Choroid plexus epithelial cell (primary cell): ENCODE measurements around the gene MORF4L2.
A peak's percentile ranks its signal among the peaks of the same experiment; 100 is the strongest.

Source experiments
- DNase-seq: peaks from one replicate; pipeline ENCODE4 v3.0.0-alpha.2; 2010; ENCODE audit warnings: low read depth
- H3K4me3 ChIP-seq: 2 replicates; pipeline ENCODE4 v1.5.1; 2011; ENCODE audit warnings: low read depth, mild to moderate bottlenecking, control low read depth, low read length, moderate library complexity
- CTCF ChIP-seq: conservative IDR thresholded peaks from 2 replicates; pipeline ENCODE4 v1.5.1; 2011; ENCODE audit warnings: low read depth, mild to moderate bottlenecking, control low read depth, inconsistent platforms, low read length, moderate library complexity

The MORF4L2 gene

DNA sequence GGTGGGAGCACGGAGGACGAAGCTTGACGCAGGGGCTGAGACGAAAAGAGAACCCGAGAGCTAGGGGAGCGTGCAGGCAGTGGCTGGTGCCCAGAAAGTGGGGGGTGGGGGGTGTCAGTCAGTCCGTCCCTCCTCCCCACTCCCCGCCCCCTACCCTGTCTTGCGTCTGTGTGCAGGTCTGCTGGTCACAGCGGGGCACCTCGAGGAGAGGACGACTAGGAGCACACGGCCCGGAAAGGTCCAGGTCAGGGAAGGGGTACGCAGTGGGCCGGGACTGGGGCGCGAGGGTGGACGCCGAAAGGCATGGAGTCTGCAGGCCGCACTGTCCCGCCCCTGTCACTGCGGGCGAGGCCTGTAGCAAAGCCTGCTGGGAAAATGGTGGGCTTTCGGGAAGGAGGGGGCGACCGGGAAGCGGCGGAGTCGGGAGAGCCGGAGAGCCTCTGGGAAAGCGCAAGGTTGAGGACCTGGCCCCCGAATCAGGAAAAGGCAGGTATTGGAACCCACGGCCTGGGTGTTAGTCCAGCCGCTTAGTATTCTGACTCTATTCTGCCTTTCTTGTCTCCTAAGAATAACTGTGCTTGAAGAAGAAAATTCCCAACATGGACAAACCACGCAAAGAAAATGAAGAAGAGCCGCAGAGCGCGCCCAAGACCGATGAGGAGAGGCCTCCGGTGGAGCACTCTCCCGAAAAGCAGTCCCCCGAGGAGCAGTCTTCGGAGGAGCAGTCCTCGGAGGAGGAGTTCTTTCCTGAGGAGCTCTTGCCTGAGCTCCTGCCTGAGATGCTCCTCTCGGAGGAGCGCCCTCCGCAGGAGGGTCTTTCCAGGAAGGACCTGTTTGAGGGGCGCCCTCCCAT, 57.0 kb downstream of the MORF4L2 start:
- H3K4me3 ChIP-seq, result peak overlapping the region; percentile 70
- peak; percentile 63 for TF ChIP-seq CTCF
- peak; percentile 73 for DNase-seq

DNA sequence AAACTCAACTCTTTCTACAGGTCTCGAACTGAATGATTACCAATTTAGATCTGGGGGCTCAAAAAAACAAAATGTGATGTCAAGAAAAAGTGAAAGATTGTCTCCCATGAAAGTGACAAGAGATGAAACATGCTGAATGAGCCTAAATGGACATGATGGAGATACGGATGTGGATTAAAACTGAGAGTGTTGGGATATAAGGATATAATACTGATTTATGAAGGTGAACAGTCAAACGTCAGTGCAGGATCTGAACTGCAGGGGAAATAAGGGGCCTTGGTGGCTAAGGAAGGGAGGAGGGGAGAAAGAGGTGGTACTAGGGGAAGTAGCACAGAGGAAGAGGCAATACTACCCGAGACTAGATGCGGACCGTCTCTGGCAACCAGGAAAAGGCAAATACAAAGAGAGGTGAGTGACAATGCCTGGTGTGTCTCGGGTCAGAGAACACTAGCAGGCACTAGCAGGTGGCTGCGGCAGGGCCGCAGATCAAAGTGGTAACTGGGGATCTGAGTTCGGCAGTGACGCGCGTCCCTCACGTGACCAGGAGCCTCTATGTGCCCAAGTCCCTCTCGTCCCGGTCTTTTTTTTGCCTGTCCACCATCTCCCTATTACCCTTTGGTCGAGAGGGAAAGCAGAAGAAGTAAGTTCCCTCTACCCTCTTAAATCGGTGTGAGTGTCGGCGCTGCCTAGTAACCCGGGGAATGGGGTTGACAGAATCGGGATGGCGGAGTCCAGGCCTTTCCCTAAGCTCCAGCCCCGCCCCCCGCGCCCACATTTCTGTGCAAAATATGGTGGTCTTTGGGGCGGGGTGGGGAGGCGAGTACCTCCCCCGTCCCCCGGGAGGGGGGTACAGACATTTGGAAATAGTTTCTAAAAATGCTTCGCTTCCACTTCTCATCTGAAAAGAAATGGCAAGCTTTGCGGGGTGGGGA, 57.8 kb downstream of the MORF4L2 start, which contains the start of gene TCEAL1:
Gene TCEAL1 (plus strand): TSS at position 590 of the 932 bp plus-strand sequence. CDS start 942 bp downstream, outside the sequence.
- TF ChIP-seq CTCF, result no peak
- peak within 1 kb of the TSS; percentile 70 for H3K4me3 ChIP-seq
- peak; percentile 36 for DNase-seq

DNA sequence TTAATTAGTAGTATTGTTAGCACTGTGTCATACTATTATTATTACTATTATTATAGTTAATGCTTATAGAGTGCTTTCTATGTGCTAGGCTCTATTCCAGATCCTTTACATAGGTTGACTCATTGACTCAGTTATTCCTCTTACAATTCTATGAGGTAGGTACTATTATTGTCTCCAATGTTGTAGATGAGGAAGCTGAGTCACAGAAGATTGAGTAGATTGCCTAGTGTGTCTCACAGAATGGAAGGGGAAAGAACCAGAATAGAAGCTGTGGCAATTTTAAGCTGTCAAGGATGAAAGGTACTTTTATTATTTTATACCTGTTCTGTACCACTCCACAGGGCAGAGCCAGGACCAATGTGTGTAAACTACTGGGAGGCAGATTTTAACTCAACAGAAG, 59.6 kb downstream of the MORF4L2 start:
- no peak for DNase-seq
- TF ChIP-seq CTCF, result no peak
- H3K4me3 ChIP-seq, result no peak overlapping the region
